HG02678 (cell line): Measurements from ENCODE around the gene SPTLC2.

Experiments used
- ATAC-seq: cut with Tn5 transposase; IDR thresholded peaks from one replicate; pipeline ENCODE4 v1.9.1; 2021; ENCODE audit warnings: mild to moderate bottlenecking, moderate library complexity; ENCODE audit not compliant: unreplicated experiment

Gene SPTLC2

GRCh38 chr14:77509366-77509765 is 107.1 kb downstream of the SPTLC2 start:
- ATAC-seq: no peak

DNA sequence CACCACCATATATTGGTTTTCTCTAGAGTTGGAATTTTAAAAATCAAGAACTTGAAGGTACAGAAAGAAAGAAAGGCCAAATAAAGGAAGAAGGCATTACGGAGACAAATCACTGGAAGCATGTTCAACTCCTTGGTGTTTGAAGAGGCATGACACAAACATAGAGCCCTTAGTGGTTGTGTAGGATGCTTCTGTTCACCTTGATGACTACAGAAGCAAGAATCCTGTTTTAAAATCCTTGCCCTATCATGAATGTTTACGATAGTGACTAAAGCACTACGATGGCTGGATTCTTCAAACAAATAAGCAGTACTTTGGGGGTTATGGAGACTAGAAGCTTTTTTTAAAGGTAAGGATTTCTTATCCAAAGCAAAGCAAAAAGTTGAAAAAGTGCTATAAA is 107.6 kb downstream of the SPTLC2 start:
- ATAC-seq: no peak

DNA sequence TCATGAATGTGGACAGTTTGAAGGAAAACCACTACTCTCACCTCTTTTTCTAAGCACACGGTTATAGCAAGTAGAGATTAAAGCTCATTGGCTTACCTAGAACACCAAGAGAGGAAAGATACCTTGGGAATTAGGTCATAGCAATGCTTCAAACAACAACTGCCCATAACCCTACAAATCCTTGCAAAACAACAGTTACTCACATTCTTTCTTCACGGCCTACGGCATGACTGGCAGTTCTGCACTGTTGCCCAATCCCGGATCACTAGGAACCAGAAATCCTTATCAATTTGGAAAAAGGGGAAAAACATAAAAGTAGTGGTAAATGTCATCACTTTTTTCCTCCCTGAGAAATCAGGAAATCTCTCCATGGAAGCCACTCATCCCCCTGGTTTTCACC is 108.2 kb downstream of the SPTLC2 start:
- no peak for ATAC-seq

DNA sequence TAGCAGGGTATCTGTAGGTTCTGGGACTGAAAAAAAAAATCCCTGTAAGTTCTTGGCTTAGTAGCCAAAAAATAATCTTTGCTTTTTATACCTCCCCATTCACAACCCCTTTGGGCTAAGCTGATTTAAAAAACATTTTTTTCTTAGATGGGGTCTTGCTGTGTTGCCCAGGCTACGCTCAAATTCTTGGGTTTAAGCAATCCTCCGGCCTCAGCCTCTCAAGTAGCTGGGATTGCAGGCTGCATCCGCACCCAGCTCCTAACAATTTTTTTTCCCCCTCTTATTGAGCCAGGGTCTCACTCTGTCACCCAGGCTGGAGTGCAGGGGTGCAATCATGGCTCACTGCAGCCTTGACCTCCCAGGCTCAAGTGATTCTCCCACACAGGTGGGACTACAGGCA is 108.7 kb downstream of the SPTLC2 start:
- no peak for ATAC-seq

- no peak for ATAC-seq
These were observed 111.4 kb downstream of the SPTLC2 start for GRCh38 chr14:77505031-77505430.

GRCh38 chr14:77503138-77503537 is 113.3 kb downstream of the SPTLC2 start:
- no peak for ATAC-seq

- ATAC-seq: no peak
These were observed 114.2 kb downstream of the SPTLC2 start for GRCh38 chr14:77502109-77502782.

DNA sequence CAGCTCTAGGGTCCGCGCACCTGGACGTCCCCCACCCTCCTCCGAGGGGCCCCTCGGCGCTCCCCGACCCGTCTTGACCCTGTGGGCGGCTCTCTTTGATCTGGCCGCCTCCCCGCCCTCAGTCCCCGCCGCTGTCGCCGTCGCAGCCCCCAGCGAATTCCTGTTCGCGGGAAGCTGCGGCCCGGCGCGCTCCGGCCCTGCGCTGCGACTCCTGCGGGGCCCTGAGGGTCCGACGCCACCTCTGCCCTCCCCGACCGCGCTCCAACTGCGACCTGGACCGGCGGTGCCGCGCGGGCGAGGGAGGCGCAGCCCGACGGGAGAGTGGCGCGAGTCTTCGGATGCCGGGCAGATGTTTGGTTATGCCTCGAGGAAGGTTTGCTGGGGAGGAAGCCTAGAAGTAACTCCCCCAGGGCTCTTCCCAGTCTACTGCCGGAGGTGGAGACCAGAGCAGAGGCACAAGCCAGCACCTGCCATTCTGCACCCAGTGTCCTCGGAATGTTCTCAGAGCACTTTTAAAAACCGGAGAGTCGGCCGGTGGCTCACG is 117.4 kb downstream of the SPTLC2 start:
- peak; percentile 31 for ATAC-seq

DNA sequence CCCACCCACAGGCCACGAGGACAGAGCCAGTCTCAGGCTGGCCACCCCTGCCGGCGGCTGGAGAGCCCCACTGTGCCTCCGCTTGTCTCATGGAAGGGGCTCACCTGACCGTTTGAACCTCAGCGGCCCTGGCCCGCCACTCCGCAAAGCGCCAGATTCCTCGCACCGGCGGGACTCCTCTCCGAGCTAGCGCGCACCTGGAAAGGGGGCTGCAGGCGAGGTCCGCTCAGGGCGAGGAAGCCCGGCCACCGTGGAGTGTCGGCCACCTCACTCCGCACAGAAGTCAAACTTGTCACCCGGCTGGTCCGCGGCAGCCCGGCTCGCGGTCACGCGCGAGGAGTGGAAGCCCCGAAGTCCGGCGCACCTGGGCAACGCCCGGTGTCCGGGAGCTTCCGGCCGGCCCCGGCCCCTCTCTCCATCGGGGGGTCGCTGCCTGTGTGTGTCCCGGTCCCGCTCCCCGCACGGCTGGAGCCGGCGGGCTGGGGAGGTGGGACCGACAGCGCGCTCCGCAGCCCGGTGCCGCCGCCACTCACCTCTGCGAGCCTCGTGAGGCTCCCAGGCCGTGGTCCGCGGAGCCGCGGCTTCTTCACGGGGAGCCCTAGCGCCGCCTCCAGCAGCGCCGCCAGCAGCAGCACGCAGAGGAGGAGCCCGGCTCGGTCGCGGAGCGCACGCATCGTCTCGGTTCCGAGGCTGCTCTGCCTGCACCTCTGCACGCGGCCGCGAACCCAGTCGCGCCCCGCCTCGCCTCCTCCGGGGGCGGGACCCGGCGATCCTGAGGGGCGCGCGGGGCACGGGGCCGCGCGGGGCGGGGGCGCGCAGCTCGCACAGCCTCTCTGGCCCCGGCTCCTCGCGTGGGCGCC is 118.1 kb downstream of the SPTLC2 start, which contains the start of gene ISM2:
Gene ISM2, minus strand, starts transcription at position 697 of the 860 bp plus-strand sequence. Its CDS starts 23 bp downstream, at position 674.
- ATAC-seq: peak; percentile 57

DNA sequence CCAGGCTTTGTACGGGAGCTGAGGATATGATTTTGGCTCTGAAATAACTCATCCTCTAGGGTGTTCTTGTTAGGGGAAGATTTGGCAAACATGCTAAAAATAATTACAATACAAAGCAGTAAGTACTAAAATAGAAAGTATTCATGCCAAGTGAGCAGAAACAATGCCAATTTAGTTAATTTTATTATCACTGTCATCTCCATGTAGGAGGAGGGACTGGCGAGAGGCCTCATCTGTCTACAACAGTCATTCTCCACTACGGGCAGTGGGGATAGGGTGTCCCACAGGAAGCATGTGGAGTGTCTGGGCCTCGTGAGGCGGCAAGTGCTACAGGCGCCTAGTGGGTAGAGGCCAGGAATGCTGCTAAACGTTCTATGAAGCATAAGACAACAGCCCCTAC is 121.1 kb downstream of the SPTLC2 start:
- no peak for ATAC-seq

GRCh38 chr14:77491056-77491455 is 125.4 kb downstream of the SPTLC2 start:
- ATAC-seq: no peak

DNA sequence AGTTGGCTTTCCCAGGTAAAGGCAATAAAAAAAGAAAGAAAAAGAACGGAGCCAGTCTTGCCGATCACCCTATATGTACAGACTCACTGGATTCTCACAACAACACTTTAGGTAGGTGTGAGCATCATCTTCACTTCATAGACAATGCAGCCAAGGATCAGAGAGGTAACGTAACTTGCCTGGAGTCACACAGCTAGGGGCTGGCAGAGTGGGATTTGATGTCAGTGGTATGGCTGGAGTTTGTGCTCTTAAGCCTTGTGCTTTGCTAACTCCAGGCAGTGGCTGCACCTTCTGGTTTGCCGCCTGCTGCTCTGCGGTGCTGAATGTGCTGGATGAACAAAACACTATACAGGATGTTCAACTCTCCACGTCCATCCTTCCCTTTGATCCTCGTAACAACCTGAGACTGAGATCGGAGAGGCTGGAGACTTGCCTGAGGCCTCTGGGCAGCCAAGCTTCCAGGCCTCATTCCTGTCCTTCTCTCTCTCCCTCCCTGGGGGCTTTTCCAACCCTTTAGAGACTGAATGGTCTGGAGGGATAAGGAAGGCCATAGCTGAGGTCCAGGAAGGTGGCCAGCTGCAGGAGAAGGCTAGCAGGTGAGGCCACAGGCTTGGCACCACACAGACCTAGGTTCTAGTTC is 126.0 kb downstream of the SPTLC2 start:
- no peak for ATAC-seq

GRCh38 chr14:77489041-77489440 is 127.4 kb downstream of the SPTLC2 start:
- ATAC-seq: no peak

GRCh38 chr14:77488558-77488957 is 127.9 kb downstream of the SPTLC2 start:
- ATAC-seq: no peak

DNA sequence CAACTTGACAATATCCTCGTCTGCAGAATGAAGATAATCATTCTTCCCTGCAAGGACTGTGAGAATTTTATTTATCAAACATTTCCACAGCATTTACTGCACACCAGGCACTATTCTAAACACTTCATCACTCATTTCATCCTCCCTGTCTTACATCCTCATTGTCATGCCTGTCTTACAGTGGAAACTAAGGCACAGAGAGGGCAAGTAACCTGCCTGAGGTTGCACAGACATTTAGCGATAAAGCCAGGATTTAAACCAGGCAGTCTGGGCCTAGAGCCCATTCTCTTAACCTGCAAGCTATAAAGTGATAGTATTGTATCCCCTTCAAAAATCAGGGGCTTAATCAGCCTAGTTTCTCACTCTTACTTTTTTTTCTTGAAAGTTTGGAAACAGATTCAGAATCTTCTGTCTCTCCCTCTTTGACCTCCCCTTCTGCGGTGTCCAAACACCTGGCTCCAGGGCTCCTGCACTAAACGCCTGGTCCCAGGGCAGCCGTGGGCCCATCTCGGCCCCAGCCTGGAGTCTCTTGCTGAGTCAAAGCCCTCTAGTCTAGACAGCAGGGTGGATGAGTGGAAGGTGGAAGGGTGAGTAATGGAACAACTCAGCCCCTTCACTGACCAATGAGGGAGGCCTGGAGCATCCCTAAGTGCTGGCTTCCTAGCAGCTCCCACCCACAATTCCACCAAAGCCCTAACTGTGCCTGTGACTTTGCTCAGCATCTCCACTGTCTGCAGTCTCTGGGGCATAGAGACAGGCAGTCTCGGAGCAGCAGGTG is 130.3 kb downstream of the SPTLC2 start:
- no peak for ATAC-seq

DNA sequence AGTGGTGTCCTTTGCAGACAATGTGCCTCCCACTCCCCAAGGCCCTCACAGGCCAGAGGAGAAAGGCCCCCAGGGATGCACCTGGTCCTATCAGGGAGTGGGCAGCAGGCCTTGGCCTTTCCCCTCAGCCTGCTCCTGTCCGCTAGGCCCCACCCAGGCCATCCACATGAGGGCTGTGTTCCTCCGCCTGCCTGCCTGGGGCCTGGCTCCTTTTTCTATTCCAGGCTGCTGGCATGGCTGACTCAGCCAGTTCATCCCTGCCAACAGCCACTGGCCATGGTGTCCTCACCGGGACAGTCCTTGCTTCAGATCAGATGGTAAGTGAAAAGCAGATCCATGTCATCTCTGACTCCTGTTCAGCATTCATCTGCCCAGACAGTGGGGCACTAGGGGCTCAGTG is 131.2 kb downstream of the SPTLC2 start:
- ATAC-seq: no peak

- no peak for ATAC-seq
These were observed 134.0 kb downstream of the SPTLC2 start for GRCh38 chr14:77482422-77482821.

GRCh38 chr14:77478796-77479195 is 137.6 kb downstream of the SPTLC2 start:
- peak; percentile 83 for ATAC-seq

DNA sequence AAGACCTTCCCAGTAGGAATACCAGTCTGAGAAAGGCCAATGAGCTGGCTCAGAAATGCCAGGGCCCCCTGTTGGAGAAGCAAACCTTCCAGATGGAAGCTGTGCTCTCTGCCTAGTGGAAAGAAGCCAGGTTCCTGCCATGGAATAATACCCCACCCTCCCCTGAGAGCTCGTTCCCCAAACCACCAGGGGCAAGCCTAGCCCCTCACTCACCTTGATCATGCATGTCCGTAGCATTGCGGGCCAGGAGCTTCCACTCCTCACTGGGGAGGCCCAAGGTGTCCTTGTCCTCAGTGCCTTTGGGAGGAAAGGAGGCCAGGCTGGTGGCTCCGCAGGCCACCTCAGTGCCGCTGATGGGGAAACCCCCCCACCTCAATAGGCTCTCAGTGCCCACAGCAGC is 138.4 kb downstream of the SPTLC2 start:
- ATAC-seq: no peak

- ATAC-seq: no peak
These were observed 140.9 kb downstream of the SPTLC2 start for GRCh38 chr14:77475432-77476115.
